CD4-positive, alpha-beta T cell treated with Interleukin-17A for 1 hour (primary cell): ENCODE data around the gene ANKRD60.

Experiments
- DNase-seq: peaks from one replicate; pipeline ENCODE4 v3.0.0-alpha.2; 2020

Gene ANKRD60

GRCh38 chr20:58244517-58245030, 16.1 kb upstream of the ANKRD60 start:
- DNase-seq = no peak

DNA sequence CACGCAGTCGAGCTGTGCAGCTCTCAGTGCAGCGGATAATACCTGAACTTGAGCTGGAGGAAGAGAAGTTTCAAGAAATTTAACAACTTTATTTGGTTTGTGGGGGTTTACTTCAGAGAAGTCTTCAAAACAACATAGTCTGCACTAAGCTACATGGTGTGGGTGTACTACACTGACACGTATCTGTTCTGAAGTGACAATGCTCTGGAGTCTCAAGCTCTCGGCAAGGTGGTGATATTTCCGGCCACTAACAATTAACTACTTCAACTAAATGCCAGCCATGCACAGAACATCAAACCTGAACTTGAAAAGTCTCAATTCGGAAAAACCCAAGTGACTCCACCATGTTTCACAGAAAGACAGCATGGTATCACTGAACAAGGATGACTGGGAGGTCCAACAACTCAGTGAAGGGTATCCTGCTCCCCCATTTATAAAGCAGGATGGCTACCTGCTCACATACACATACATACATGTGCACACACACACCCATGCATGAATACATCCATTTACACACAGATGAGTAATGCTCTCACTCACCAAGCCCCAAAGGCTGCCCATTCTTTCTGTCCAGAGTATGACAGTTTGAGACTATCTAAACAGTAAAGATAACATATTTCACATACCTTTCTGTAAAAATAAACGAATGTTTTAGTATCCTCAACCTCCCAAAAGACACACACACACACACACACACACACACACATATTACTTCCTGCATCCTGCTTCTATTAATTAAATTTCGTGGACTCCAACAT, 15.4 kb upstream of the ANKRD60 start:
- no peak for DNase-seq

- no peak for DNase-seq
These were observed 14.4 kb upstream of the ANKRD60 start for GRCh38 chr20:58242824-58243223.

DNA sequence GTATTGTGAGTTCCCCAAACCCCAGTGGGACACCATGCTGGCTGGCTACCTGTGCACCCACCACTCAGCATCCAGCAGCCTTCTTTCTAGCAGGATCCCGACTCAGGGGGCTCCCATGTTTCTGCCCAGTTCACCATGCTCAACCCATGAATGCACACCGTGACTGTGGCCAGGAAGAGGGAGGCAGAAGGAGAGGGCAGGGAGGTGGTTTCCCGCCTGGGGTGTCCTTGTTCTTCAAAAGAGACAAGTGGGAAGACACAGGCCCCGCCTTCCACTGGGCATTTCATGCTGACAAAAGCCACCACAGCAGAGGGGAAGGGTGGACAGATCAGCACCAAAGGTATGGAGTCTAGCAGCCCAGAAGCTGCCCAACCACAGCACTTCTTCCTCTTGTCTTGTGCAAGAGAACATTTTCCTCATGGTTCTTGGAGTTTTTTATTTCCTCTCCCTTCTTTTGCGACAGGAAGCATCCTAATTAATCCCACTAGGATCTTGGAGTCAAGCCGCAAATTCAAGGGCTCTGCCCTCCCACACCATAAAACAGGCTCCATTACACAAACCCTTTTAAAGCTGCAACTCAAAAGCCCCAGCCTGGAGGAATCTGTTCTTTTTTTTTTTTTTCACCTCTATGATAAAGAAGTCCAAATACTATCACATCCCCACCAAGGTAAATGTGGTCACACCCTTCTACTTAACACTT, 13.5 kb upstream of the ANKRD60 start:
- no peak for DNase-seq

GRCh38 chr20:58240471-58240870, 12.0 kb upstream of the ANKRD60 start:
- no peak for DNase-seq

DNA sequence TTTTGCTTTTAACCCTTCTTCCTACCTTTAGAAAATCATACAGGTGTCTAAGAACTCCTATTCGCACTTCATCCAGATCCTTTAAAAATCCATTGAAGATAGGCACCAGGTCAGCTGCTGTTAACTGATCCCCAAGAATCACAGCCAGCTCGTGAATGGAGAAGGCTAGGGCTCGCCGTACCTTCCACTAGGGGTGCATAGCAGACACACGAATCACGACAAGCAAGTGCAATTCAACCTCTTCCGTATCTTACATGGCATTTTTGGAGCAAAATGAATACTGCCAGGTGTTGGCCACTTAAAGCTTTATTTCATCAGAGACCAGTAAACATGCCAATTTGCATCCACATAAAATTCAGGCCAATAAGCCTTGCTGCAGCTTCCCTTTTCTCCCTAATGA, 10.8 kb upstream of the ANKRD60 start:
- no peak for DNase-seq

DNA sequence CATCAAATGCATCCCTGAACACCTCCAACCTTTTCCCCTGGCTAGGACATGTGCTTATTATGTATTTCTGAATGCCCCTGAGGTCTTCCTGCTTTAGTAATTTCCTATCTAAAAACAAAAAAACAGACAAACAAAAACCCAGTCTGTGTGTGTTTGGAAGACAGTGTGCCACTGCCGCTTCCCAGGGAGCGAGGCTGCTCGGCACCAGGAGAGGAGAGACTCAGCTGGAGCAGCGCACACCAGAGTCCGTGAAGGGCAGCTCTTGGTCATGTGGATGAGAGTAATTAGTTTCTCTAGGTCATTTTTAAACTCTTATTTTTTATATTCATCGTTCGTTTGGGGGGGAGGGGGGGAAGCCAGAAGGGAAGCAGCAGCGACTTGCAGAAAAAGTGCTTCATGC, 10.0 kb upstream of the ANKRD60 start:
- no peak for DNase-seq

GRCh38 chr20:58237318-58238132, 9.1 kb upstream of the ANKRD60 start:
- no peak for DNase-seq

- DNase-seq = peak; percentile 86
These were observed 8.3 kb upstream of the ANKRD60 start for GRCh38 chr20:58236612-58237317.

DNA sequence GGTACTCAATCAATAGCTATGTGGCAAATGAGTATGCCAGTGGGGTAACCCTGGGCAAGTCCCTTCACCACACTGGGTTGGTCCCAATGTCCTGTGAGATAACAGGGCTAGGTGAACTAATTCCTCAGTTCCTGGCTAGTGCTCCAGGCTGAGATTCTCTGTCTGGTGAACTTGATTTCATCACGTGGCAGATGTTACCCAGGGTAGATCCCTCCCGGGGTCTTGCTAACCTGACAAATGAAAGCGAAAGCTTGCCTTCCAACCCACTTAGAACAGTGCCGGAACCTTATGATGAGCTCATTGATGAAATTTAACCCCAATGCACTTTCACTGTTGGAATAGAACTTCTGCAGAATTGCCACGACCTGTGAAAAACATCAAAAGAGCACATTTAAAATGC, 6.6 kb upstream of the ANKRD60 start:
- peak; percentile 21 for DNase-seq

DNA sequence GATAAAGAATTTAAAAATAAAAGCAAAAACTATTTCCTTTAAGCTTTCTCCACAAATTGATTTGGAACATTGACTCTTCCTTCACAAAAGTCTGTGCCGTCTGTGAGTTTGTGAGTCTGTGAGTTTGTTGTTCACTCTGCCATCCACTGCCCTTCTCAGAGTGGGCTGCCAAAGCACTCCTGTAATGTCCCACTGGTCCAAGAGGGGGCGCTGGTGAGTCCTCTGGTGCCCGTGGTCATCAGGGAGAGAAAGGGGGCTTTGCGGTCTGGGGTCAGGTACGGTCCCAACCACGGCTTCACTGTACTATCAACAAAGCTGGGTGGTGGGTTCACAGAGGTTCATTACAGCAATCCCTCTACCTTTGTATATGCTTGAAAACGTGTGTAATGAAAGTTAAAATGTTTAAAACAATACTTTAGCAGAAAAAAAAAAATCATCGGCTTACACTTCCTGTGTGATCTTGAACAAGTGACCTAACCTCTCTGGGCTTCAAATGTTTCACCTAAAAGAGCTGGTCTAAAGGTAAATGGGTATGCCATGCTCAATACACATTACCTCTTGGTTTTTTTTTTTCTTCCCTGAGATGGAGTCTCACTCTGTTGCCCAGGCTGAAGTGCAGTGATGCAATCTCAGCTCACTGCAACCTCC, 5.6 kb upstream of the ANKRD60 start:
- DNase-seq = peak; percentile 42

DNA sequence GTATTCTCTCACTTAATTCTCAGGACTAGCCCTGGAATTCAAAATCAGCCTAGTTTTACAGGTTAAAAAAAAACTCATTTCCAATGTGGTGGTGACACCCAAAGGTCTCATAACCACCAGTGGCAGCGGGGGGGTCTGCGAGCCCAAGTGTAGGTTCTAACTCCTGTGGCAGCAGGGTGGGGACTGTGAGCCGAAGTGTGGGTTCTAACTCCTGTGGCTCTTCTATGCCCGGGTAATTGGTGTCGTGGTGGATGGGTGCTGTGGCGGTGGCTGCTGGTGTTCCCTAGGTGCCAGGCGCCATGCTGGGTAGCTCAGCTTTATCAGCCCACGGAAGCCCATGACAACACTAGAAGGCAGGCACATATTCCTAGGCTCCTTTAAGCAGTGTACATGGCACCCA, 4.9 kb upstream of the ANKRD60 start:
- no peak for DNase-seq

- DNase-seq = peak; percentile 26
These were observed 3.2 kb upstream of the ANKRD60 start for GRCh38 chr20:58231683-58232082.

DNA sequence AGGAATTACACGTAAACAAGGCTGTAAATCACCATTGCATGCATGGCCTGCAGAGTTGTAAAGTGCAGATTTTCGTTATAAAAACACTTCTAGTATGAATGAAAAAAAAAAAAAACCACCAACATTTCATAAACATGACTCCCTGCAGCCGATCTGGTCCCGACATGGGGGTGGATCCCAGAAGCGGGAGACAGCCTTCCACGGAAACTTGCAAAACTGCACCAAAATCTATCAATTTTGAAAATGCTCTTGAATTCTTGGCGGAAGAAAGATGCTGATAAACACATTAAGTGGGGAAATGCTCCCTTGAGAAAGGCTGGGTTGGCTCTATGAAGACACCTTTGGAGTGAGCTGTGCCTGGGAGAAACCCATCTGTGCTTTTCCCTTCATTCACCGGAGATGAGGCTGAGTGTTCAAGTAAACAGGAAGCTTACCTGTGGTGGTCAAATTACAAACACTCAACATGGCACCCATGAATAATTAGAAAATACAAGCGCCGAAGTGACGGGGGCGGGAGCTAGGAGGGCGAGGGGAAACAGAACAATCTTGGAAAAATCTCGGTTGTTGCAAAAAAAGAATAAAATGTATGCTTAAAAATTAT, 845 bp upstream of the ANKRD60 start:
- no peak for DNase-seq

DNA sequence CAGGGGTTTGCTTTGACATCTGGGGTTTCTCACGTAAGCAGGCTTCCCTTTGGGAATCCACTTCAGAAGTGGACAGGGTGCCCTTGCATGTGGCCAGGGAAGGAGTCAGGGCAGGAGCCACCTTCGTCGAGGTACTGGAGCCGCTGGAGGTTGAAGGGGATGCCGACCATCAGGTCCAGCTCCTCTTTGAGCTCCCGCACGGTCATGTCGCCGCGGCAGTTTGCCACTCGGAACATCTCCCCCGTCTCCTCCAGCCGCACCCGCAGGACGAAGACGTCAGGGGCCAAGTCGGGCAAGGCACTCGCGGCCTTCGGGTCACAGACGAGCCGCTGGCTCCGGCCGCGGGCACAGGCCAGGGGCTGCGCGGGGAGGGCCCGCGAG, 360 bp downstream of the ANKRD60 start:
- no peak for DNase-seq

GRCh38 chr20:58227391-58228102, 906 bp downstream of the ANKRD60 start:
- DNase-seq = no peak

- DNase-seq = no peak
These were observed 2.8 kb downstream of the ANKRD60 start for GRCh38 chr20:58225452-58226200.

- no peak for DNase-seq
These were observed 3.5 kb downstream of the ANKRD60 start for GRCh38 chr20:58224974-58225373.

- no peak for DNase-seq
These were observed 4.4 kb downstream of the ANKRD60 start for GRCh38 chr20:58224097-58224496.

GRCh38 chr20:58223358-58223941, 5.0 kb downstream of the ANKRD60 start:
- no peak for DNase-seq
